BE2C (cell line): ENCODE results near the gene PPP2R2B.

Source experiments
- DNase-seq: peaks from one replicate; pipeline ENCODE4 v3.0.0-alpha.2; 2020
- H3K27me3 ChIP-seq: fragments of 250-450 bp; sonication (Bioruptor Pico); 2 replicates; pipeline ENCODE4 v1.5.1; 2020; ENCODE audit warnings: mild to moderate bottlenecking
- H3K36me3 ChIP-seq: fragments of 250-450 bp; sonication (Bioruptor Pico); 2 replicates; pipeline ENCODE4 v1.5.1; 2020; ENCODE audit warnings: mild to moderate bottlenecking
- H3K4me1 ChIP-seq: fragments of 250-450 bp; sonication (Bioruptor Pico); 2 replicates; pipeline ENCODE4 v1.5.1; 2020
- H3K4me3 ChIP-seq: 2 replicates; pipeline ENCODE4 v1.5.1; 2011; ENCODE audit warnings: low read depth, low read length
- H3K9me3 ChIP-seq: fragments of 250-450 bp; sonication (Bioruptor Pico); 2 replicates; pipeline ENCODE4 v1.5.1; 2020
- CTCF ChIP-seq: IDR thresholded peaks from 2 replicates; pipeline ENCODE4 v1.5.1; 2012; ENCODE audit warnings: mild to moderate bottlenecking, low read depth, low read length

The PPP2R2B gene

GRCh38 chr5:146890731-146891440 lies 12.3 kb upstream of the PPP2R2B start:
- Histone ChIP-seq H3K9me3 (no peaks in the 10 kb centered on the region), H3K36me3 (no peaks in the 10 kb centered on the region), H3K4me1 (no peaks in the 10 kb centered on the region), H3K4me3 (no peak overlapping the region), H3K27me3 (no peaks in the 10 kb centered on the region)
- TF ChIP-seq CTCF, result no peak
- DNase-seq, result no peak

GRCh38 chr5:146890066-146890465 lies 11.5 kb upstream of the PPP2R2B start:
- no peak for TF ChIP-seq CTCF

GRCh38 chr5:146889169-146889568 lies 10.6 kb upstream of the PPP2R2B start:
- Histone ChIP-seq H3K27me3 (no peaks in the 10 kb centered on the region), H3K9me3 (no peaks in the 10 kb centered on the region), H3K4me3 (no peak overlapping the region), H3K36me3 (no peaks in the 10 kb centered on the region), H3K4me1 (no peaks in the 10 kb centered on the region)
- TF ChIP-seq CTCF, result no peak
- no peak for DNase-seq

More at GRCh38 chr5:146890066-146890465, 11.5 kb upstream of the PPP2R2B start:
- H3K27me3 ChIP-seq, result no peaks in the 10 kb centered on the region
- DNase-seq, result no peak
- H3K4me1 ChIP-seq, result no peaks in the 10 kb centered on the region
- H3K36me3 ChIP-seq, result no peaks in the 10 kb centered on the region
- no peak overlapping the region for H3K4me3 ChIP-seq
- no peaks in the 10 kb centered on the region for H3K9me3 ChIP-seq

DNA sequence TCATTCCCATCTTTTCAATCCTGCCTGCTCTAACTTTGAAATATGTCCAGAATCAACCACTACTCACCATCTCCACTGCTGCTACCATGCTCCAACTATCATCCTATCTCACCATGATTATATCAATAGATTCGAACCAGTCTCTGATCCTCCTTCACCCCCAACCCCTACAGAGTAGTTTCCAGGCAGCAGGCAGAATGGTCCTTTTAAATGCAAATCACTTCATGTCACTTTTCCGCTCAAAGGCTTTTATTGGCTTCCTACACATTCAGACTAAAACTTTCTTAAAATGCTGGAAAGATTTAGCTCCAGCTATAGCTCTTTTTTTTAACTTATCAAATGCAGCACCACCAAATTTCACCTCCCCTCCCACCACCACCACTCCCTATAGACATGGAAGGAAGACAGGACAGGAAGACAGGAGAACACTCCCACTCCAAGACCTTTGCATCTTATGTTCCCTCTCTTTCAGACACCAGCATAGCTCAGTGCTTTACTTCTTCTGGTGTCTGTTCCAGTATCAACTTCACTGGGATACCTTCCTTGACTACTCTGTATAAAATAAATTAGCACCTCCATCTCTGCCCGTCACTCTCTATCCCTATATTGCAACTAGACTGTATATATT lies 9.9 kb upstream of the PPP2R2B start:
- no peaks in the 10 kb centered on the region for H3K36me3 ChIP-seq
- no peaks in the 10 kb centered on the region for H3K4me1 ChIP-seq
- no peaks in the 10 kb centered on the region for H3K27me3 ChIP-seq
- H3K9me3 ChIP-seq, result no peaks in the 10 kb centered on the region
- DNase-seq, result no peak
- no peak overlapping the region for H3K4me3 ChIP-seq
- no peak for TF ChIP-seq CTCF

- Histone ChIP-seq H3K4me3 (no peak overlapping the region), H3K9me3 (no peaks in the 10 kb centered on the region), H3K27me3 (no peaks in the 10 kb centered on the region), H3K36me3 (no peaks in the 10 kb centered on the region), H3K4me1 (no peaks in the 10 kb centered on the region)
- no peak for DNase-seq
- TF ChIP-seq CTCF, result no peak
Observed at GRCh38 chr5:146884066-146884626, 5.6 kb upstream of the PPP2R2B start.

- Histone ChIP-seq H3K27me3 (no peaks in the 10 kb centered on the region), H3K9me3 (no peaks in the 10 kb centered on the region), H3K4me3 (no peak overlapping the region), H3K36me3 (no peaks in the 10 kb centered on the region), H3K4me1 (no peaks in the 10 kb centered on the region)
- no peak for DNase-seq
- no peak for TF ChIP-seq CTCF
Observed at GRCh38 chr5:146883511-146883910, 5.0 kb upstream of the PPP2R2B start.
